Measurements from ENCODE around the gene DNAJB2.
"Not testable (repeated sequence)": the region's sequence is repeated elsewhere in the genome, so short reads cannot be mapped to it uniquely, and the experiment has no call there.

DNAJB2 gene

DNA sequence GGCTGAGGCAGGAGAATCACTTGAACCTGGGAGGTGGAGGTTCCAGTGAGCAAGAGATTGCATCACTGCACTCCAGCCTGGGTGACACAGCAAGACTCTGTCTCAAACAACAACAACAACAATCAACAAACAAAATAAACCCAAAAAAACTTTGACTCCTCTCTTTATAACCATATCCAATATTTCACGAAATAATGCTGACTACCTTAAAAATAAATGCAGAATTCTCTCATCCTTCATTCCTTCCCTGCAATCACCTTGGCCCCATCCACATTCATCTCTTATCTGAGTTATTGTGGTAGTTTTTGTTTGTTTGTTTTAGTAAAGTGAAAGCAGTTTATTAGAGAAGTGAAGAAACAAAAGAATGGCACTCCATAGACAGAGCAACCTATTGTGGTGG lies 26.9 kb downstream of the DNAJB2 start:
- no peaks in the 10 kb centered on the region for H3K9me3 ChIP-seq (ENCODE audit: low read depth, low read length)
- TF ChIP-seq EZH2 (IDR thresholded peaks at IDR 0.05) = no peak
- TF ChIP-seq POLR2AphosphoS5 (IDR thresholded peaks at IDR 0.05; ENCODE audit: borderline replicate concordance, low read depth, low read length) = no peak
- TF ChIP-seq FOXP2 (optimal IDR thresholded peaks at IDR 0.05; ENCODE audit: control extremely low read depth, extremely low read length, insufficient read depth) = no peak
- no peak overlapping the region for H3K9ac ChIP-seq (ENCODE audit: insufficient read length)
- H3K27ac ChIP-seq = no peak overlapping the region
- H3K36me3 ChIP-seq (ENCODE audit: insufficient read depth, low read length) = no peaks in the 10 kb centered on the region
- H3K4me3 ChIP-seq = no peak overlapping the region
- DNase-seq (ENCODE audit: low read depth, low spot score) = no peak

DNA sequence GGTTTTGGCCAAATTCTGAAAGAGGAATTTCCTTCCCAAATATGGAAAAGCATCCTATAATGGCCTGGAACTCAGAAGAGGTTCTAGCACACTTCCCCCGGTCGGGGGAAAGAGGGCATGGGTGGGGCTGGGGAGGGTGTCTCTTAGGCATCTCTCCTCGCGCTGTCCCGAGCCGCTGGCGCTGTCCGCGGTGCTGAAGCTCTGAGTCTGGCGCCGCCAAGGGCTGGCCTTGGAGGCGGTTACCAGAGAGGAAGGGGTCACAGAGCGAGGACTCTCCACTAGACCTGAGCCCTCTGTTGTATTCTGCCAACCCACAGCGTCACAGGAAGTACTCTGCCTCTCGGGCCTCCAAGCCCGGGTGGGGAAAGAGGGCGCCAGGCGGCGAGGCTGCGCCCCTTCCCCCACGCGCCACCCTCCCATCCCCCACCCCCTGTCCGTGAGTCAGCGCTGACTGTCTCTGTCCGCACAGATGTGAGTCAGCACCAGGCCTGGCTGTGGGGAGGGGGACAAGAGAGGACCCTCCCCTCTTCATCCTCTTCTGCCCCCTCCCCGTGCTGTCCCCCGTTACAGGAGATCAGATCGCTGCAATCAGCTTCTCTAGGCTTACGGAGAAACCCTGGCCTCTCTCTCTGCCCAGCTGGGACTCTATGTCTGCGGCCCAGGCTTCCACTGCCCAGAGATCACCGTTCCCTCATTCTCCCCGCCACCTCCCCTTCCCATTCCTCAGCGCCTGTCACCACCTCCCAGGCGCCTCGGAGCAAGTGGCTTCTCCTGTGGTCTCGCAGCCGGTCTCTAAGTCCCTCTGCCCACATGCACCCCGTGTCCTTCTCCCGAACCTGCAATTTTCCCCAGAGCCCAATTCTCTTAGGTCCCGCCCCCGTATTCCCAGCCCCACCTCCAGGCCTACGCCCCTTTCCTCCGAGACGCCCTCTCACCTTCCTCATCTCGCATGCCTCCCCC lies 29.3 kb downstream of the DNAJB2 start:
- H3K4me3 ChIP-seq = no peak overlapping the region
- no peak for DNase-seq (ENCODE audit: low read depth, low spot score)

DNA sequence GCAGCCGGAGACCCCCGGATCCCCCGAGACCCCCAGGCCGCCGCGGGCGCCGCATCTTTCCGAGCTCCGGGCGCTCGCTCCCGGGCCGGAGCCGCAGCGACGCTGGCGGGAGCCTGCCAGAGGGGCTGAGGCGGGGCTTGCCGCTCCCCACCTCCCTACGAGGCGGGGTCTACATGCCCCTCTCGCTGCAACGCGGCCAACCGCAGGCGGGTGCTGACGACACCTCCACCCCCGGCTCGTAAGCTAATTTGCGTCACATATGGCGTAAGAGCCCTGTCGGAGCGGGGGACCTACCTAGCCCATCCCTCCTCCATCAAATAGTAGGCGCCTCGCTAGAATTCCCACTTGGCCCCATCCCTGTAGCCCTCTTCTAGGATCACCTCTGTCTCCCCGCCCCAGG lies 30.1 kb downstream of the DNAJB2 start, which contains the start of gene PTPRN:
TSS of gene PTPRN (minus strand) at position 124 of the 400 bp plus-strand sequence. CDS start at position 55, 69 bp downstream.
- Histone ChIP-seq H3K27ac (no peak within 1 kb of the TSS), H3K36me3 (ENCODE audit: insufficient read depth, low read length) (no peaks in the 10 kb centered on the region), H3K4me3 (no peak within 1 kb of the TSS), H3K9me3 (ENCODE audit: low read depth, low read length) (no peaks in the 10 kb centered on the region), H3K9ac (ENCODE audit: insufficient read length) (no peak within 1 kb of the TSS)
- DNase-seq (ENCODE audit: low read depth, low spot score) = no peak
- TF ChIP-seq EZH2 (IDR thresholded peaks at IDR 0.05) (no peak), FOXP2 (optimal IDR thresholded peaks at IDR 0.05; ENCODE audit: control extremely low read depth, extremely low read length, insufficient read depth) (no peak), POLR2AphosphoS5 (IDR thresholded peaks at IDR 0.05; ENCODE audit: borderline replicate concordance, low read depth, low read length) (no peak)

More for the DNA sequence above, 29.3 kb downstream of the DNAJB2 start:
- H3K36me3 ChIP-seq (ENCODE audit: insufficient read depth, low read length) = no peaks in the 10 kb centered on the region
- no peak overlapping the region for H3K27ac ChIP-seq
- no peak for TF ChIP-seq FOXP2 (optimal IDR thresholded peaks at IDR 0.05; ENCODE audit: control extremely low read depth, extremely low read length, insufficient read depth)
- no peak for TF ChIP-seq POLR2AphosphoS5 (IDR thresholded peaks at IDR 0.05; ENCODE audit: borderline replicate concordance, low read depth, low read length)
- no peak for TF ChIP-seq EZH2 (IDR thresholded peaks at IDR 0.05)
- no peaks in the 10 kb centered on the region for H3K9me3 ChIP-seq (ENCODE audit: low read depth, low read length)
- no peak overlapping the region for H3K9ac ChIP-seq (ENCODE audit: insufficient read length)

DNA sequence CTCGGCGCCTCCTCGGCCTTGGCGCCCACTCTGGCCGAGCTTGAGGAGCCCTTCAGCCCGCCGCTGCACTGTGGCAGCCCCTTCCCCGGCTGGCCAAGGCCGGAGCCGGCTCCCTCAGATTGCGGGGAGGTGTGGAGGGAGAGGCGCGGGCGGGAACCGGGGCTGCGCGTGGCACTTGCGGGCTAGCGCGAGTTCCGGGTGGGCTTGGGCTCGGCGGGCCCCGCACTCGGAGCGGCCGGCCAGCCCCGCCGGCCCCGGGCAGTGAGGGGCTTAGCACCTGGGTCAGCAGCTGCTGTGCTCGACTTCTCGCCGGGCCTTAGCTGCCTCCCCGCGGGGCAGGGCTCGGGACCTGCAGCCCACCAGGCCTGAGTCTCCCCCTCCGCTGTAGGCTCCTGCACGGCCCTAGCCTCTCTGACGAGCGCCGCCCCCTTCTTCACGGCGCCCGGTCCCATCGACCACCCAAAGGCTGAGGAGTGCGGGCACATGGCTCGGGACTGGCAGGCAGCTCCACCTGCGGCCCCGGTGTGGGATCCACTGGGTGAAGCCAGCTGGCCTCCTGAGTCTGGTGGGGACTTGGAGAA lies 33.6 kb downstream of the DNAJB2 start:
- not testable (repeated sequence) for H3K9ac ChIP-seq (ENCODE audit: insufficient read length); H3K27ac ChIP-seq; H3K36me3 ChIP-seq (ENCODE audit: insufficient read depth, low read length); H3K4me3 ChIP-seq; H3K9me3 ChIP-seq (ENCODE audit: low read depth, low read length); DNase-seq (ENCODE audit: low read depth, low spot score)

DNA sequence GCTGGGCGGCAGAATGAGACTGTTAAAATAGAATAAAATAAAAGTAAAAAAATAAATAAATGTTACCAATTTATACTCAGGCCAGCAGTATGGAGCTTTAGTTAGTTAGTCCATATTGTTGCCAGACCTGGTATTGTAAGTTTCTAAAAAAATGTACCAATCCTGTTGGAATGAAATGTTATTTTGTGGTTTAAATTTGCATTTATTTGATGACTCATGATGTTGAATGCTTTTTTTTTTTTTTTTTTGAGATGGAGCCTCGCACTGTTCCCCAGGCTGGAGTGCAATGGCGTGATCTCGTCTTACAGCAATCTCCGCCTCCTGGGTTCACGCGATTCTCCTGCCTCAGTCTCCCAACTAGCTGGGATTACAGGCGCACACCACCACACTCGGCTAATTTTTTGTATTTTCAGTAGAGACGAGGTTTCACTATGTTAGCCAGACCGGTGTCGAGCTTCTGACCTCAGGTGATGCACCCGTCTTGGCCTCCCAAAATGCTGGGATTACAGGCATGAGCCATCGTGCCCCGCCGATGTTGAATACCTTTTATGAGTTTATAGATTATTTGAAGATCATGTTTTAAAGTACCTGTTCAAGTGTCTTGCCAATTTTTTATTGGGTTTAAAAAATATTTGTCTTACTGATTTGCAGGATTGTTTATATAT lies 35.8 kb downstream of the DNAJB2 start:
- no peak overlapping the region for H3K27ac ChIP-seq
- no peak overlapping the region for H3K9ac ChIP-seq (ENCODE audit: insufficient read length)
- TF ChIP-seq FOXP2 (optimal IDR thresholded peaks at IDR 0.05; ENCODE audit: control extremely low read depth, extremely low read length, insufficient read depth) (no peak), POLR2AphosphoS5 (IDR thresholded peaks at IDR 0.05; ENCODE audit: borderline replicate concordance, low read depth, low read length) (no peak), EZH2 (IDR thresholded peaks at IDR 0.05) (no peak)
- DNase-seq (ENCODE audit: low read depth, low spot score) = no peak
- no peak overlapping the region for H3K4me3 ChIP-seq
- no peaks in the 10 kb centered on the region for H3K36me3 ChIP-seq (ENCODE audit: insufficient read depth, low read length)
- no peaks in the 10 kb centered on the region for H3K9me3 ChIP-seq (ENCODE audit: low read depth, low read length)

DNA sequence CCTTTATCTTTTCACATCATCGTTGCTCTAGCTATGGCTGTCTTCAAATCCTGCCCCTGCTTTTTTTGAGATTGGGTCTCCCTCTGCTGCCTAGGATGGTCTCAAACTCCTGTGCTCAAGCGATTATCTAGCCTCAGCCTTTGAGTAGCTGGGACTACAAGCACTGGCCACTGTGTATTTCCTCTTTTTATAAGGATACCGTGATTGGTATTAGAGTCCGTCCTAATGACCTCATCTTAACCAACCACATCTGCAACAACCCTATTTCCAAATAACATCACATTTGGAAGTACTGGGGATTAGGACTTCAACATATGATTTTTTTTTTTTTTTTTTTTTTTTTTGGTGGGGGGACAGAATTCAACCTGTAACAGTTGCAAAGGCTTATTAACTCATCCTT lies 44.3 kb downstream of the DNAJB2 start:
- H3K27ac ChIP-seq = no peak overlapping the region
- H3K36me3 ChIP-seq (ENCODE audit: insufficient read depth, low read length) = no peaks in the 10 kb centered on the region
- DNase-seq (ENCODE audit: low read depth, low spot score) = no peak
- no peaks in the 10 kb centered on the region for H3K9me3 ChIP-seq (ENCODE audit: low read depth, low read length)
- H3K9ac ChIP-seq (ENCODE audit: insufficient read length) = no peak overlapping the region
- no peak overlapping the region for H3K4me3 ChIP-seq
- TF ChIP-seq FOXP2 (optimal IDR thresholded peaks at IDR 0.05; ENCODE audit: control extremely low read depth, extremely low read length, insufficient read depth) (no peak), POLR2AphosphoS5 (IDR thresholded peaks at IDR 0.05; ENCODE audit: borderline replicate concordance, low read depth, low read length) (no peak), EZH2 (IDR thresholded peaks at IDR 0.05) (no peak)

DNA sequence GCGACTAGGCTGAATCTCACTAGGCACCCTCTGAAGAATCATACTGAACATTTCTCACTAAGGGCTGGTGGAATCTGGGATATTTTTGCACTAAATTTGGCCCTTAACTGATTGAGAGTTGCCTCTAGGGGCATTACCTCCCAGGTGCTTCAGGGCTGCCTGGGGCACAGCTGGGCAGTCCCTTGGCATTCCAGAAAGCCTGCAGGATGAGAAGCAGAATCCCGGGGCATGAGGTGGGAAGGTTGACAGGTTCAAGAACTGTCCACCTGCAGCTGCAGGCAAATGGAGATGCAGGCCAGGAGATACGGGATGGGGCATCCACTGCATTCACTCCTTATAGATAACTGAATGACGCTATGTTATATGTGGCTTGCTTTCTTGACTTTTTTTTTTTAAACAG lies 46.0 kb downstream of the DNAJB2 start:
- Histone ChIP-seq H3K4me3 (no peak overlapping the region), H3K27ac (no peak overlapping the region), H3K36me3 (ENCODE audit: insufficient read depth, low read length) (no peaks in the 10 kb centered on the region), H3K9ac (ENCODE audit: insufficient read length) (no peak overlapping the region), H3K9me3 (ENCODE audit: low read depth, low read length) (no peaks in the 10 kb centered on the region)
- TF ChIP-seq POLR2AphosphoS5 (IDR thresholded peaks at IDR 0.05; ENCODE audit: borderline replicate concordance, low read depth, low read length) = no peak
- TF ChIP-seq FOXP2 (optimal IDR thresholded peaks at IDR 0.05; ENCODE audit: control extremely low read depth, extremely low read length, insufficient read depth) = no peak
- TF ChIP-seq EZH2 (IDR thresholded peaks at IDR 0.05) = no peak
- no peak for DNase-seq (ENCODE audit: low read depth, low spot score)

DNA sequence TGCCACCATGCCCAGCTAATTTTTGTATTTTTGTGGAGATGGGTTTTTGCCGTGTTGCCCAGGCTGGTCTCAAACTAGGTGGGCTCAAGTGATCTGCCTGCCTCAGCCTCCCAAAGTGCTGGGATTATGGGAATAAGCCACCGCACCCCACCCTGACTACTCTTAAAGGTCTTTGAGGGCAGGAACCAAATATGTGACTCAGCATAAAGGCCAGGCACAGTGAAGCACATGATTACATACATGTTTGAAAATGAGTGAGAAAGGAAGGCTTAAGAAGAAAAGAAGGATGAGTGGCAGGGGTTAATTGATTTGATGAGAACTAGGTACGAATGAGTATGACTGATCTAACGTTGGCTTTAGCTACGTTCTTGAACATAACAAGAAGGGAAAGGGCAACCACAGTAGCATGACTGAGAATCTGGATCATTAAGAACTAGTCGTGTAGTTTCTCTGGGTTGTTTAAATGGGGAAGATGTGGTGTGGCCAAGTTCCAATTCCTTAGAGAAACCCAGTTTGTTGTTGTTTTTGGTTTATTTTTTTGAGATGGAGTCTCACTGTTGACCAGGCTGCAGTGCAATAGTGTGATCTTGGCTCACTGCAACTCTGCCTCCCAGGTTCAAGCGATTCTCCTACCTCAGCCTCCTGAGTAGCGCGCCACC lies 46.6 kb downstream of the DNAJB2 start:
- Histone ChIP-seq H3K9ac (ENCODE audit: insufficient read length) (no peak overlapping the region), H3K27ac (no peak overlapping the region), H3K36me3 (ENCODE audit: insufficient read depth, low read length) (no peaks in the 10 kb centered on the region), H3K4me3 (no peak overlapping the region), H3K9me3 (ENCODE audit: low read depth, low read length) (no peaks in the 10 kb centered on the region)
- no peak for DNase-seq (ENCODE audit: low read depth, low spot score)
- no peak for TF ChIP-seq POLR2AphosphoS5 (IDR thresholded peaks at IDR 0.05; ENCODE audit: borderline replicate concordance, low read depth, low read length)
- TF ChIP-seq EZH2 (IDR thresholded peaks at IDR 0.05) = no peak
- TF ChIP-seq FOXP2 (optimal IDR thresholded peaks at IDR 0.05; ENCODE audit: control extremely low read depth, extremely low read length, insufficient read depth) = no peak
